ENCODE measurements around the gene EFCC1.

Gene EFCC1, protein sequence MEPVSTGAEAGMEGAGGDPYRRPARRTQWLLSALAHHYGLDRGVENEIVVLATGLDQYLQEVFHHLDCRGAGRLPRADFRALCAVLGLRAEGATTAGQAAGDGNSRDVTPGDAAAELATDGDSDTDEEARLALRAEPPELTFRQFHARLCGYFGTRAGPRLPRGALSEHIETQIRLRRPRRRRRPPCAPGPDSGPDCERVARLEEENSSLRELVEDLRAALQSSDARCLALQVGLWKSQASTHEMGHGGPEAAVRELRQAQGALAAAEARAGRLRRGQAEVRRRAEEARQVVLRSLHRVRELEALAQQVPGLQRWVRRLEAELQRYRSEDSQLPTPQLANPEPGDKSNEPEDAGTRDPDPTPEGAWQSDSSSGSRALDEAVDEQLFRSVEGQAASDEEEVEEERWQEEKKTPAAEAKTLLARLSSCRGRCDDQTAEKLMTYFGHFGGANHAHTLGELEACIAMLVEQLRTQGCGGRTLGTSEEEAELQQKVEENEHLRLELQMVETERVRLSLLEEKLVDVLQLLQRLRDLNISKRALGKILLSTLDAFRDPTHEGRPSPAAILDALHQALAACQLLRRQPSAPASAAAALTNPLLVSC

DNA sequence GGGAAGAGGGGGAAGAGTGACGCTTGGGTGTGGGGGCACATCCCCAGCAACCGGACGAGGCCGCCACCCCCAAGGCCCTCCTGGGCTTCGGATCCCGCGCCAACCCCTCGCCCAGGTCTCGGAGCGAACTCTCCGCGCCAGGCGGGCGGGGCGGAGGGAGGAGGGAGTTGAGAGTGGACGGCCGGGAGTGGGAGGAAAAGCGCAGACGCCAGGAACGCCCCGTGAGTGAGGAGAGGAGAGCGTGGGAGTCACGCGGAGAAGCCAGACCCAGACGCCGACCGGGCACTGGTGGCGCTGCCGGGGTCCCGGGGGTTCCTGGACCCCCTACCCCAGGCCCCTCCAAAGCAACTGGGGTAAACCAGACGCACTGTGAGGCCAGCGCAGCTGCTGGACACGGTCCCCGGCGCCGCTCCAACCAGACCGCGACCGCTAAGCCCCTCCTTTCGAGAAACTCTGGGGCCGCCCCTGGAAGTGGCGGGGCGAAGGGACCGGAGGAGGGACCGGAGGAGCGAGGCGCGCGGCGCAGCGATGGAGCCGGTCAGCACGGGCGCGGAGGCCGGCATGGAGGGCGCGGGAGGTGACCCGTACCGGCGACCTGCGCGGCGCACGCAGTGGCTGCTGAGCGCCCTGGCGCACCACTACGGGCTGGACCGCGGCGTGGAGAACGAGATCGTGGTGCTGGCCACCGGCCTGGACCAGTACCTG, at the start of gene EFCC1:
EFCC1 (plus strand) TSS at position 204 of the 705 bp plus-strand sequence; CDS start at position 529, 325 bp downstream.
- TF ChIP-seq, protein P1, sequence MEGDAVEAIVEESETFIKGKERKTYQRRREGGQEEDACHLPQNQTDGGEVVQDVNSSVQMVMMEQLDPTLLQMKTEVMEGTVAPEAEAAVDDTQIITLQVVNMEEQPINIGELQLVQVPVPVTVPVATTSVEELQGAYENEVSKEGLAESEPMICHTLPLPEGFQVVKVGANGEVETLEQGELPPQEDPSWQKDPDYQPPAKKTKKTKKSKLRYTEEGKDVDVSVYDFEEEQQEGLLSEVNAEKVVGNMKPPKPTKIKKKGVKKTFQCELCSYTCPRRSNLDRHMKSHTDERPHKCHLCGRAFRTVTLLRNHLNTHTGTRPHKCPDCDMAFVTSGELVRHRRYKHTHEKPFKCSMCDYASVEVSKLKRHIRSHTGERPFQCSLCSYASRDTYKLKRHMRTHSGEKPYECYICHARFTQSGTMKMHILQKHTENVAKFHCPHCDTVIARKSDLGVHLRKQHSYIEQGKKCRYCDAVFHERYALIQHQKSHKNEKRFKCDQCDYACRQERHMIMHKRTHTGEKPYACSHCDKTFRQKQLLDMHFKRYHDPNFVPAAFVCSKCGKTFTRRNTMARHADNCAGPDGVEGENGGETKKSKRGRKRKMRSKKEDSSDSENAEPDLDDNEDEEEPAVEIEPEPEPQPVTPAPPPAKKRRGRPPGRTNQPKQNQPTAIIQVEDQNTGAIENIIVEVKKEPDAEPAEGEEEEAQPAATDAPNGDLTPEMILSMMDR (IDR thresholded peaks at IDR 0.05; ENCODE audit: control insufficient read depth, extremely low read depth, insufficient read depth): no peak
- DNase-seq (ENCODE audit: low read depth): no peak
- no peak within 1 kb of the TSS for H3K4me3 ChIP-seq (ENCODE audit: low read depth, low read length)

DNA sequence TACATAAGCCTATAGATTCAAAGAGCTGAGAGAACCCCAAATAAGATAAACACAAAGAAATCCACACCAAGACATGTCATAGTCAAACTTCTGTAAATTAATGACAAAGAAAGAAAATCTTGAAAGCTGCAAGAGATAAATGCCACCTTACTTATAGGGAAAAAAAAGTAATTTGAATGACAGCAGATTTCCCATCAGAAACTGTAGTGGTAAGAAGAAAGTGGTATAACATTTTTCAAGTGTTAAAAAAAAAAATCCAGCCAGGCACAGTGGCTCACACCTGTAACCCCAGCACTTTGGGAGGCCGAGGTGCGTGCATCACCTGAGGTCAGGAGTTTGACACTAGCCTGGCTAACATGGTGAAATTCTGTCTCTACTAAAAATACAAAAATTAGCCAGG, 44.7 kb upstream of the EFCC1 start:
- no peak overlapping the region for H3K4me3 ChIP-seq (ENCODE audit: low read depth, low read length)
- DNase-seq (ENCODE audit: low read depth): no peak
- TF ChIP-seq, protein P1 (IDR thresholded peaks at IDR 0.05; ENCODE audit: control insufficient read depth, extremely low read depth, insufficient read depth): no peak

DNA sequence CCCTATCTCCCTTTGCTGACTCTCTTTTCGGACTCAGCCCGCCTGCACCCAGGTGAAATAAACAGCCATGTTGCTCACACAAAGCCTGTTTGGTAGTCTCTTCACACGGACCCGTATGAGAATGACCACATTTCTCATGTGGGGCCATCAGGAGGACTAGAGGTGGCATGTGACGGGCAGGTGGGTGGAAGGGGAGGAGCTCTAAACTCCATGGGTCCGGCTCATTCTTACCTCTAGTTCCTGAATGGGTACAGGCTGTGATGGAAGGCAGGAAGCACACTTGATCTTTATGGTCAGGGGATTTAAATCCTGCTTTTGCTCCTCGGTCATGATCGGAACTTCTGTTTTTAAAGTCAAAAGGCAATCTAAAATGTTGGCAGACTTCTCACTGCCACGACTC, 35.8 kb upstream of the EFCC1 start:
- H3K4me3 ChIP-seq (ENCODE audit: low read depth, low read length): no peak overlapping the region
- TF ChIP-seq, protein P1 (IDR thresholded peaks at IDR 0.05; ENCODE audit: control insufficient read depth, extremely low read depth, insufficient read depth): no peak
- DNase-seq (ENCODE audit: low read depth): no peak

DNA sequence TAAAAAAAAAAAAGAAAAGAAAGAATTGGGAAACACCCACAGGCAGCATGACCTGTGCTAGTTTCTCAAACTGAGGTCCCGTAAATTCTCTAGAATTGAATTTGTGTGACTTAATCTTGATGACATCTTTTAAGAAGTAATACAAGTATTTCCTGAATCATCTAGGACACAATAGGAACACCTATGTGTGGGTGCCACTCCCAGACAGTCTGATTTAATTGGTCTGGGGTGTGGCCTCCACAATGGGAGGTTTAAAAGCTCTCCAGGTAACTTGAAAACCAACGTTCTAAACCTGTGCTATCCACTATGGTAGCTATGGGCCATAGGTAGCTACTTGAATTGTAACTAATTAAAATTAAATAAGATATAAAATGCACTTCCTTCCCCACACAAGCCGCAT, 35.3 kb upstream of the EFCC1 start:
- TF ChIP-seq, protein P1 (IDR thresholded peaks at IDR 0.05; ENCODE audit: control insufficient read depth, extremely low read depth, insufficient read depth): no peak
- DNase-seq (ENCODE audit: low read depth): no peak
- no peak overlapping the region for H3K4me3 ChIP-seq (ENCODE audit: low read depth, low read length)

DNA sequence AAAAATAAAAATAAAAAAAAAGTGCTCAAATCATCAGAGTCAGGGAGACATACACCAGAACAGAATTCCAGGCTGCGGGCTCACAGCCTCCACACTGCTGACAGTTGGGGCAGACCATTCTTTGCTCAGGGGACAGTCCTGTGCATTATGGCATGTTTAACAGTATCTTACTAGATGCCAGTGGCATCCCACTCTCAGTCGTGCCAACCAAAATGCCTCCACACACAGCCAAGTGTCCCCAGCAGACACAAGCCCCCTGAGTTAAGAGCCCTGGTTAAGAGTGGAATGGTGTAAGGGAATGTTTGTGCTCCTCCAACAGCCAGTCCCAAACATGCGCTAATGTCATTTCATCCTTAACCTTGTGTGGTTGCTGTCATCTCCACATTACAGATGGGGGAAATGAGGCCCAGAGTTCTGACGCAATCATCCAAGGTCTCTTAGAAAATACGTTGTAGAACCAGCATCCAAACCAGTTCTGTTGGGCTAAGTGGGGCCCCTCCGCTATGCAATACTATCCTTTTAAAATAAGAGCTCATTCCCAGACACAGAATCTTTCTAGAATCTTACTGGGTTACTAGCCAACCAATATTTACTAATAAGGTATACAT, 33.3 kb upstream of the EFCC1 start:
- TF ChIP-seq, protein P1 (IDR thresholded peaks at IDR 0.05; ENCODE audit: control insufficient read depth, extremely low read depth, insufficient read depth): no peak
- no peak for DNase-seq (ENCODE audit: low read depth)
- H3K4me3 ChIP-seq (ENCODE audit: low read depth, low read length): no peak overlapping the region

DNA sequence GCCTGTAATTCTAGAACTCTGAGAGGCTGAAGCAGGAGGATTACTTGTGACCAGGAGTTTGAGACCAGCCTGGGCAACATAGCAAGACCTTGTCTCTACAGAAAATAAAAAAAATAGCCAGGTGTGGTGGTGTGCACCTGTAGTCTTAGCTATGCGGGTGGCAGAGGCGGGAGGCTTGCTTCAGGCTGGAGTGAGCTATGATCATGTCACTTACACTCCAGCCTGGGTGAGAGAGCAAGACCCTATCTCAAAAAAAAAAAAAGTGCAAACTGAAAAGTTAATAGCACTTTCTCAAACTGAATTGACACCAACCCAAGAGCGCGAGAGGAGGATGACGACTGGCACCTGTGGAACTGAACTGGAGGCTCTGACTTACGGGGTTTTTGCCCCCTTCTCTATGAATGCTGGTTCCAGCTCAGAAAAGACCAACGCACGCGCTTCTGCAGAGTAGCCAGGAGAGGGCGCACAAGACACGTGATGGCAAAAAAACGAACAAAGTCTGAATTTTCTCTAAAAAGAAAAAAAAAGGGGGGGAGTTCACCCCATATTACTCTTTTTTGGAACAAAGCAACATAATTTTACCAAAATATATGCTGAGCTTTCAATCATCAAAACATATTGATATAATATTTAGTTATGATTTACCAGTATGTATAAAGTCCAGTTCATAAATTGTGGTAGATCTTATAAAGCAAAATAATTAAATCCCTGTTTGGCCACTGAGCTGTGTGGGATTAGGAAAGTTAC, 30.9 kb upstream of the EFCC1 start:
- TF ChIP-seq, protein P1 (IDR thresholded peaks at IDR 0.05; ENCODE audit: control insufficient read depth, extremely low read depth, insufficient read depth): peak; percentile 87
- H3K4me3 ChIP-seq (ENCODE audit: low read depth, low read length): no peak overlapping the region
- no peak for DNase-seq (ENCODE audit: low read depth)

All from LNCaP clone FGC (cell line).